ENCODE results near the gene IGF2.

IGF2 gene

DNA sequence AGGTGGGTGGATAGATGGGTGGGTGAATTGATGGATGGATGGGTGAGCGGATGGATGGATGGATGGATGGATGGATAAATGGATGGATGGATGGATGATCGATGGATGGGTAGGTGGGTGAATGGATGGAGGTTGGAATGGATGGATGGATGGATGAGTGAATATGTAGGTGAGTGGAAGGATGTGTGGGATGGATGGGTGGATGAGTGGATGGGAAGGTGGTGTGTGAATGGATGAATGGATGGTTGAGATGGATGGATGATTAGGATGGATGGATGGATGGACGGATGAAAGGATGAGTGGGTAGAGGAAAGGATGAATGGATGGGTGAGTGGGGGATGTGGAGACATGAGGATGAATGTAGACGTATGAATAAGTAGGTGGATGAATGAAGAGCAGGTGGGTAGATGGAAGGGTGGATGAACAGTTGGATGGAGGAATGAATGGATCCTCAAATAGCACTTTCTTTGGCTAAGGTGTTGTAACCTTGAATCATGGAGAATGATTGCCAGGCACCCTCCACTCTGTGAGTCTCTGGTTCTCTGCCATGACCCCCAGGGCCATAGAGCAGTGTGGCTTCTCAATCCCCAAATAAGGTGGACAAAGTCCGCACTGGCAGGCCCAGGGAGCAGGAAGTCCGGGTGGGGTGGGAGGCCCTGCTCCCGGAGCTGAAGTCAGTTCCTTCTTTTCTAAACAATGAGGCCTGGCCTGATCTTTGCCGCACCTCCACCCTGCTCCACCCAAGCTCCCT is 36.9 kb downstream of the IGF2 start:
- DNase-seq = no peak

GRCh38 chr11:2101171-2101675 is 38.0 kb downstream of the IGF2 start:
- DNase-seq = no peak

- DNase-seq = no peak
Observed at GRCh38 chr11:2100361-2101170, 38.6 kb downstream of the IGF2 start.

DNA sequence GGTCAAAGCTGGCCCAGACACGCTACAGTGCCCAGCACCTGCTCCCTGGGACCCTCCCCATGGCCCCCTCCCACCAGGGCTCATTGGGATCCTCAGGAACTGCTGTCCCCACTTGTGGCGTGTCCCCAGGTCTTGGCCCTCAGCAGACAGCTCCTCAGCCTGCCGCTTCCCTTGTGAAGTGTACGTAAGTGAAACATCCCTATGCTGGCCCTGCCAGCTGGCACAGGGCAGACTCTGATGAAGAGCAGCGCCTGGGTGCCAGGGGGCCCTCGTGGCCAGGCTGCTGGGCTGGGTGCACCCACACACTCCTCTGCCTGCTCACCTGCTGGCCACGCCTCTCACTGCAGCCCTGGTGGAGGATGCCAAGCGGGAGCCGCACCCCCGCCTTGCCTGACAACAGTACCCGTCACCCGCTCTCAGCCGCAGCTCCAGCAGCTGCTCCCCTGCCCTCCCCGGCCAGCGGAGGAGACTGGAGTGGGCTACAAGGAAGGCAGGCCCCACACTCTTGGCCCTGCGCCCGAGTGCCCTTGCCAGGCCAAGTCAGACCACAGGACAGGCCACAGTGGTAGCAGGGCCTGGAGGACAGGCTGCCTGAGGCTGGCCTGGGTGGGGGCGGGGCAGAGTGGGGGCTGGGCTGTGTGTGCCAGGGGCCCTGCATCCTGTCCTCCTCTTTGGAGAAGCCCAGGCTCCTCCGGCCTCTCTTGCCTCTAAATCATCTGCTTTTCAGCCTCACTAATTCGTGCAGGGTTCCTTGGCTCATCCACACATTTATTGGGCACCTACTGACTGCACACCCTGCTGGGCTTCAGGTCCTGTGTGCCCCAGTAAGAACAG is 39.5 kb downstream of the IGF2 start:
- no peak for DNase-seq

- DNase-seq = no peak
Observed at GRCh38 chr11:2098691-2099515, 40.3 kb downstream of the IGF2 start.

- DNase-seq = no peak
Observed at GRCh38 chr11:2097998-2098690, 41.0 kb downstream of the IGF2 start.

- DNase-seq = peak; percentile 86
Observed at GRCh38 chr11:2097356-2097997, 41.7 kb downstream of the IGF2 start.

GRCh38 chr11:2096919-2097301 is 42.3 kb downstream of the IGF2 start:
- DNase-seq = no peak

DNA sequence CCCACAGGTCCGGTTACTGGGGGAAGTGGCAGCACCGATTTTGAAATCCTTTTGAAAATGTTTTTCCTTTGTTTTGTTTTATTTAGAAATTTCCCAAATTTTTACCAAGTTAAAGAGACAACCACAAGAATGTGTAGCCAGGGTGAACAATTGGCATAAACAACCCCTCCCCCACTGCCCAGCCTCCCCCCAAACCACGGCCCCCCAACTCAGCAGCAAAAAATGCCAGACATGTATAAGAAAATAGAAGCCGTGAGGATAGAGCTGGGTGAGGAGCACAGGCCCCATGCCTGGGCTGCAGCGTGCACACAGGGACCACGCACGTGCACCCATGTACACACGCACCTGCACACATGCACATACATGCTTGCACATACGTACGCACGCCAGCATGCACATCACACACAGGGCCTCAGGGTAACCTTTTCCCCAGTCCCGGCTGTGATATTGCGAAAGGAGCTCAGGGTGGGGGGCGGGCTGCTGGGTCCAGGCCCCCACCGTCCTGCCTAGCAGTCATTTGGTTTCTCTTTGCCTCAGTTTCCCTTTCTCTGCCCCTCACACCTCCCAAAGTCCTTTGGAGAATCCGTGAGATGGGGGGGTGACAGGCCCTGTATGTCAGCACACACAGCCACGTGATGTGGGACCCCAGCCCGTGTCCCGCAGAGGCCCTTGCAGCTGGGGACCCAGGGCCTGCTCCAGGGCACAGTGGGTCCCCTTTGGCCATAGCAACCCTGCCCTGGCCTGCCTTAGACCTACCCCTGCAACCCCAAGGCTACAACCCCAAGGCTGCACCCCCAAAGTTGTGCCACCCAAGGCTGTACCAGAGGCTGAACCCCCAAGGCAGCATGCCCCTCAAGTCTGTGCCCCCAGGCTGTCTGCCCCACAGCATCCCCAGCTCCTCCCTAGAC is 42.9 kb downstream of the IGF2 start:
- no peak for DNase-seq

GRCh38 chr11:2095542-2095941 is 43.6 kb downstream of the IGF2 start:
- no peak for DNase-seq

DNA sequence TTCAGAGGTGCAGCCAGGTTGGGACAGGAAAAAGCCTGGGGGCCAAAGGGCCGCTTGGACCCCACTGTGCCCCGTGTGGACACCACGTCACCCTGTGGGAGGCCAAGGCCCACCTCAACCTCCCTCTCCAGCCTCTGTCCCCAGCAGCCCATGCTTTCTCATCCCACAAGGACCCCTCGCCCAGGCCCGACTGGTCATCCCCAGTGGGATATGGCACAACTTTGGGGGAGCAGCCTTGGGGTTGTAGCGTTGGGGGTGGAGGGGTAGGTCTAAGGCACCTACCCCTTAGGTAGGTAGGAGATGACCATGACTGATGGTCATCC is 44.0 kb downstream of the IGF2 start:
- DNase-seq = no peak

GRCh38 chr11:2094354-2095197 is 44.6 kb downstream of the IGF2 start:
- DNase-seq = no peak

DNA sequence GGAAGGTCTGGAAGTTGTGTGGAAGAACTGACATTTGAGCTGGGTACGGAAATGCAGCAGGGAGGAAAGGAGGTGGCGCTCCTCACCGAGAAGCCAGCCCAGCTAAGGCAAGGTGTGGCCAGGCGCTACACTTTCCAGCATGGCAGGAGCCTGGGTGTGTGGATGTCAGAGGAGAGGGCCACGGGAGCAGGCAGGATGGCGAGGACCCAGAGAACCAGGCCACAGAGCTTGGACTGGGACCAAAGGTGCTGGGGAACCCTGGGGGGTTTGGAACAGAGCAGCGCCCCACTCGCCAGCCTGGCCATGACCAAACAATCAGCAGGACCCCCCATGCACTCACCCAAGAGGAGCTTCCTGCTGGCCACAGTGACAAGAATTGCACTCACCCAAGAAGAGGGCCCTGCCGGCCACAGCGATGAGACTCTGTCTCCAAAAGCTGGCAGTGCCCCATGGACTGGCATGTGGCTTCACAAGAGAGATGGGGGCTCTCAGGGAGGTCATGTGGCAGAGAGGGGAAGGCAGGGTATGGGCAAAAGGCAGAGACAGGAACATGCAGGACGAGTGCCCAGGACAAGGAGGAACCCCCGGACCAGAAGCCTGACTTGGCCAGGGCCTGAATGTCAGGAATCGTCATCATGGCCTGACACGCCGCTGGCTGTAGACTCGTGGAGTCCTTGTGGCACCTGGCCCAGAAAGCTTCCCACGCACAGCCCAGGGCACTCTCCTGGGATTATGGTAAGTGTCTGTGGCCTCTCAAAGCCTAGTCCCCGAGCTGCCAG is 45.4 kb downstream of the IGF2 start:
- DNase-seq = no peak

DNA sequence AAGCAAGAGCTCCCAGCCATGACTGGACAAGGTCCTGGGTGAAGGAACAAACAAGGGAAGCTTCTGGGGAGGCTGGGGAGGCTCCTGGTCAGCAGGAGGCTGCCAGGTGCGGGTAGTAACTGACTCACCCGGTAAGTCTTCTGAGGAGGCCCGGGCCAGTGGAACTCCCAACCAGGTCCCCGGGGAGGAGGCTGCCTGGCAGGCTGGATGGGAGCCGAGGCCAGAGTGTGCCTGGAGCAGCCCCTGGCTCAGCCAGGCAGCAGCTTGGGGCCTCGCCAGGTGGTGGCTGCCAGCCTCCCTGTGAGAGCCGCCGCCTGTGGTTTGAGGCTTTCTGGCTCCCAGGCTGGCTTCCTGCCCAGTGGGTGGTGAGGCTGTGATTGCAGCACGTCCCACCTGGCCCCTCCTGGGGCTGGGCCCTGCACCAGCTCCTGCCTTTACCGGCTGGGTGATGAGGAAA is 46.2 kb downstream of the IGF2 start:
- no peak for DNase-seq

DNA sequence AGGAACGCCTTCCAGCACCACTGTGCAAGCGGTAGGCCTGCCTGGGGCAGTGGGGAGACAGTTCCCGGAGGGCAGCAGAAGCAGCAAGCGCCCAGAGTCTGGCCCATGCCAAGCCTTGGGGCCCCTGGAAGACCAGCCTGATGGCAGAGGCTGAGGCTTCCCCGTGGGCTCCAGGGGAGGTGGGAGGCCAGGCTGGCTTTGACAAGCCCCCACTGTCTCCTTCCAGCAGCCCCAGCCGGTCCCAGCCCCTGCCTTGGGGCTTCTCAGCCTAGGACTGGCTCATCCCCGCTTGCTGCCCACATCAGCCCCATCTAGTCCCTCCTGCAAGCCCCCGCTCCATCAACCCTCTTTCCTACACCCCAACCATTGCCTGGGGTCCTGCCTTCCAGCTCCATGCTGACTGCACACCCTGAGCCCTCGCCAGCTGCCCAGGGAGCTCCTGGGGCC is 46.7 kb downstream of the IGF2 start:
- no peak for DNase-seq

- no peak for DNase-seq
Observed at GRCh38 chr11:2091786-2092463, 47.3 kb downstream of the IGF2 start.

- DNase-seq = no peak
Observed at GRCh38 chr11:2091112-2091746, 48.0 kb downstream of the IGF2 start.

All from eye (tissue), 1 donor.